ENCODE measurements around the gene TRIM47. TPM values are rescaled to one million over a fixed set of nuclear protein-coding genes. Genes with fewer than 3 reads are reported as not detected.

TRIM47 gene
- total and polyA plus RNA-seq, 2 of the 13 experiments (the other 11 are each of a cell fraction or from before 2014, with no cell fraction given), result 33.5 to 82.0 TPM

DNA sequence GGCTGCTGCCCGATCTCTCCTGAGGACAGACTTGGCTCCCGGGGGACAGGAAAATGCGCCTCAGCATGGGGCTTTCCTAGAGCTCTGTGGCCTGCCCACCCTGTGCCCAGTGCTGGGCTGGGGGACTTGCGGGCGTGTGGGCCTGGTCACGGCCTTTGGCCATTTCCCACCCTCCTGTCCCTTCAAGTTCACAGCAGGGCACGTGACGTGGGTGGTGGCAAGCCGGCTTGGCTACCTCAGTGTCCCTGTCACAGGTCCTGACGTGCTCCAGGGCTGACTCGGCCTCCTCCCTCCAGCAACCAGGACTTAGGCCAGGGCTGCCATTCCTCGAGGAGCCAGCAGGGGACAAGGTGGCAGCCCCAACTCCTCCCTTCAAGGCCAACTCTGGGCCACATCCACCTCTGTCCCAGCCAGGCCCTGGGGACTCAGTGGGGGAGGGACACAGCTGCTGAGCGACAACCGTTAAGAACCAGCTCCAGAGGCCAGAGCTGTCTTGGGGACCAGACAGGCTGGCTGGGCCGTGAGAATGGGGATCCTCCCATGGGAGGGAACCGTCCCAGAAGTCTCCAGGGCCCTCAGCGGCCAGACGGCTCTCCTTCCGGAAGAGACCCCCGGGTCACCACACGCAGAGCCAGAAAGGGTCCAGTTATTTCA lies 33.2 kb downstream of the TRIM47 start (continued):
- TF ChIP-seq, protein P1, sequence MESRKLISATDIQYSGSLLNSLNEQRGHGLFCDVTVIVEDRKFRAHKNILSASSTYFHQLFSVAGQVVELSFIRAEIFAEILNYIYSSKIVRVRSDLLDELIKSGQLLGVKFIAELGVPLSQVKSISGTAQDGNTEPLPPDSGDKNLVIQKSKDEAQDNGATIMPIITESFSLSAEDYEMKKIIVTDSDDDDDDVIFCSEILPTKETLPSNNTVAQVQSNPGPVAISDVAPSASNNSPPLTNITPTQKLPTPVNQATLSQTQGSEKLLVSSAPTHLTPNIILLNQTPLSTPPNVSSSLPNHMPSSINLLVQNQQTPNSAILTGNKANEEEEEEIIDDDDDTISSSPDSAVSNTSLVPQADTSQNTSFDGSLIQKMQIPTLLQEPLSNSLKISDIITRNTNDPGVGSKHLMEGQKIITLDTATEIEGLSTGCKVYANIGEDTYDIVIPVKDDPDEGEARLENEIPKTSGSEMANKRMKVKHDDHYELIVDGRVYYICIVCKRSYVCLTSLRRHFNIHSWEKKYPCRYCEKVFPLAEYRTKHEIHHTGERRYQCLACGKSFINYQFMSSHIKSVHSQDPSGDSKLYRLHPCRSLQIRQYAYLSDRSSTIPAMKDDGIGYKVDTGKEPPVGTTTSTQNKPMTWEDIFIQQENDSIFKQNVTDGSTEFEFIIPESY (CRISPR knock-in tag; IDR thresholded peaks at IDR 0.05), result peak; percentile 83
- TF ChIP-seq, protein P2, sequence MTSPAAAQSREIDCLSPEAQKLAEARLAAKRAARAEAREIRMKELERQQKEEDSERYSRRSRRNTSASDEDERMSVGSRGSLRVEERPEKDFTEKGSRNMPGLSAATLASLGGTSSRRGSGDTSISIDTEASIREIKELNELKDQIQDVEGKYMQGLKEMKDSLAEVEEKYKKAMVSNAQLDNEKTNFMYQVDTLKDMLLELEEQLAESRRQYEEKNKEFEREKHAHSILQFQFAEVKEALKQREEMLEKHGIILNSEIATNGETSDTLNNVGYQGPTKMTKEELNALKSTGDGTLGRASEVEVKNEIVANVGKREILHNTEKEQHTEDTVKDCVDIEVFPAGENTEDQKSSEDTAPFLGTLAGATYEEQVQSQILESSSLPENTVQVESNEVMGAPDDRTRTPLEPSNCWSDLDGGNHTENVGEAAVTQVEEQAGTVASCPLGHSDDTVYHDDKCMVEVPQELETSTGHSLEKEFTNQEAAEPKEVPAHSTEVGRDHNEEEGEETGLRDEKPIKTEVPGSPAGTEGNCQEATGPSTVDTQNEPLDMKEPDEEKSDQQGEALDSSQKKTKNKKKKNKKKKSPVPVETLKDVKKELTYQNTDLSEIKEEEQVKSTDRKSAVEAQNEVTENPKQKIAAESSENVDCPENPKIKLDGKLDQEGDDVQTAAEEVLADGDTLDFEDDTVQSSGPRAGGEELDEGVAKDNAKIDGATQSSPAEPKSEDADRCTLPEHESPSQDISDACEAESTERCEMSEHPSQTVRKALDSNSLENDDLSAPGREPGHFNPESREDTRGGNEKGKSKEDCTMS (CRISPR knock-in tag; conservative IDR thresholded peaks at IDR 0.05), result no peak
- TF ChIP-seq KDM3A (CRISPR knock-in tag; IDR thresholded peaks at IDR 0.05; ENCODE audit: low read depth) (peak; percentile 79; the same call in 1 of the 2 replicates), JUN (CRISPR knock-in tag; IDR thresholded peaks at IDR 0.05) (0 out of 2 replicates have a peak, but pooled peaks have one; percentile 0), KDM6A (CRISPR knock-in tag; IDR thresholded peaks at IDR 0.05; ENCODE audit: low read depth) (no peak), ZNF180 (CRISPR knock-in tag; IDR thresholded peaks at IDR 0.05; ENCODE audit: borderline replicate concordance, low read depth) (no peak), ZNF773 (CRISPR knock-in tag; IDR thresholded peaks at IDR 0.05; ENCODE audit: borderline replicate concordance) (no peak), CBX1 (IDR thresholded peaks at IDR 0.05; ENCODE audit: low read depth) (peak; percentile 91), PAX8 (CRISPR knock-in tag; IDR thresholded peaks at IDR 0.05; ENCODE audit: borderline replicate concordance) (no peak)
- TF ChIP-seq, protein P3, sequence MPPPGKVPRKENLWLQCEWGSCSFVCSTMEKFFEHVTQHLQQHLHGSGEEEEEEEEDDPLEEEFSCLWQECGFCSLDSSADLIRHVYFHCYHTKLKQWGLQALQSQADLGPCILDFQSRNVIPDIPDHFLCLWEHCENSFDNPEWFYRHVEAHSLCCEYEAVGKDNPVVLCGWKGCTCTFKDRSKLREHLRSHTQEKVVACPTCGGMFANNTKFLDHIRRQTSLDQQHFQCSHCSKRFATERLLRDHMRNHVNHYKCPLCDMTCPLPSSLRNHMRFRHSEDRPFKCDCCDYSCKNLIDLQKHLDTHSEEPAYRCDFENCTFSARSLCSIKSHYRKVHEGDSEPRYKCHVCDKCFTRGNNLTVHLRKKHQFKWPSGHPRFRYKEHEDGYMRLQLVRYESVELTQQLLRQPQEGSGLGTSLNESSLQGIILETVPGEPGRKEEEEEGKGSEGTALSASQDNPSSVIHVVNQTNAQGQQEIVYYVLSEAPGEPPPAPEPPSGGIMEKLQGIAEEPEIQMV (CRISPR knock-in tag; IDR thresholded peaks at IDR 0.05; ENCODE audit: low read depth), result no peak; the same call in 1 of the 2 replicates
- TF ChIP-seq, protein P4, sequence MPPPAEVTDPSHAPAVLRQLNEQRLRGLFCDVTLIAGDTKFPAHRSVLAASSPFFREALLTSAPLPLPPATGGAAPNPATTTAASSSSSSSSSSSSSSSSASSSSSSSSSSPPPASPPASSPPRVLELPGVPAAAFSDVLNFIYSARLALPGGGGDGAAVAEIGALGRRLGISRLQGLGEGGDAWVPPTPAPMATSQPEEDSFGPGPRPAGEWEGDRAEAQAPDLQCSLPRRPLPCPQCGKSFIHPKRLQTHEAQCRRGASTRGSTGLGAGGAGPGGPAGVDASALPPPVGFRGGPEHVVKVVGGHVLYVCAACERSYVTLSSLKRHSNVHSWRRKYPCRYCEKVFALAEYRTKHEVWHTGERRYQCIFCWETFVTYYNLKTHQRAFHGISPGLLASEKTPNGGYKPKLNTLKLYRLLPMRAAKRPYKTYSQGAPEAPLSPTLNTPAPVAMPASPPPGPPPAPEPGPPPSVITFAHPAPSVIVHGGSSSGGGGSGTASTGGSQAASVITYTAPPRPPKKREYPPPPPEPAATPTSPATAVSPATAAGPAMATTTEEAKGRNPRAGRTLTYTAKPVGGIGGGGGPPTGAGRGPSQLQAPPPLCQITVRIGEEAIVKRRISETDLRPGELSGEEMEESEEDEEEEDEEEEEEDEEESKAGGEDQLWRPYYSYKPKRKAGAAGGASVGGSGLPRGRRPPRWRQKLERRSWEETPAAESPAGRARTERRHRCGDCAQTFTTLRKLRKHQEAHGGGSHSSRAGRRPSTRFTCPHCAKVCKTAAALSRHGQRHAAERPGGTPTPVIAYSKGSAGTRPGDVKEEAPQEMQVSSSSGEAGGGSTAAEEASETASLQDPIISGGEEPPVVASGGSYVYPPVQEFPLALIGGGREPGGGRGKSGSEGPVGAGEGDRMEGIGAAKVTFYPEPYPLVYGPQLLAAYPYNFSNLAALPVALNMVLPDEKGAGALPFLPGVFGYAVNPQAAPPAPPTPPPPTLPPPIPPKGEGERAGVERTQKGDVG (CRISPR knock-in tag; IDR thresholded peaks at IDR 0.05; ENCODE audit: borderline replicate concordance), result 0 out of 2 replicates have a peak, but pooled peaks have one; percentile 48
- TF ChIP-seq, protein P5, sequence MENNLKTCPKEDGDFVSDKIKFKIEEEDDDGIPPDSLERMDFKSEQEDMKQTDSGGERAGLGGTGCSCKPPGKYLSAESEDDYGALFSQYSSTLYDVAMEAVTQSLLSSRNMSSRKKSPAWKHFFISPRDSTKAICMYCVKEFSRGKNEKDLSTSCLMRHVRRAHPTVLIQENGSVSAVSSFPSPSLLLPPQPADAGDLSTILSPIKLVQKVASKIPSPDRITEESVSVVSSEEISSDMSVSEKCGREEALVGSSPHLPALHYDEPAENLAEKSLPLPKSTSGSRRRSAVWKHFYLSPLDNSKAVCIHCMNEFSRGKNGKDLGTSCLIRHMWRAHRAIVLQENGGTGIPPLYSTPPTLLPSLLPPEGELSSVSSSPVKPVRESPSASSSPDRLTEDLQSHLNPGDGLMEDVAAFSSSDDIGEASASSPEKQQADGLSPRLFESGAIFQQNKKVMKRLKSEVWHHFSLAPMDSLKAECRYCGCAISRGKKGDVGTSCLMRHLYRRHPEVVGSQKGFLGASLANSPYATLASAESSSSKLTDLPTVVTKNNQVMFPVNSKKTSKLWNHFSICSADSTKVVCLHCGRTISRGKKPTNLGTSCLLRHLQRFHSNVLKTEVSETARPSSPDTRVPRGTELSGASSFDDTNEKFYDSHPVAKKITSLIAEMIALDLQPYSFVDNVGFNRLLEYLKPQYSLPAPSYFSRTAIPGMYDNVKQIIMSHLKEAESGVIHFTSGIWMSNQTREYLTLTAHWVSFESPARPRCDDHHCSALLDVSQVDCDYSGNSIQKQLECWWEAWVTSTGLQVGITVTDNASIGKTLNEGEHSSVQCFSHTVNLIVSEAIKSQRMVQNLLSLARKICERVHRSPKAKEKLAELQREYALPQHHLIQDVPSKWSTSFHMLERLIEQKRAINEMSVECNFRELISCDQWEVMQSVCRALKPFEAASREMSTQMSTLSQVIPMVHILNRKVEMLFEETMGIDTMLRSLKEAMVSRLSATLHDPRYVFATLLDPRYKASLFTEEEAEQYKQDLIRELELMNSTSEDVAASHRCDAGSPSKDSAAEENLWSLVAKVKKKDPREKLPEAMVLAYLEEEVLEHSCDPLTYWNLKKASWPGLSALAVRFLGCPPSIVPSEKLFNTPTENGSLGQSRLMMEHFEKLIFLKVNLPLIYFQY (CRISPR knock-in tag; IDR thresholded peaks at IDR 0.05; ENCODE audit: borderline replicate concordance), result 0 out of 2 replicates have a peak, but pooled peaks have one; percentile 36
- TF ChIP-seq, protein P6, sequence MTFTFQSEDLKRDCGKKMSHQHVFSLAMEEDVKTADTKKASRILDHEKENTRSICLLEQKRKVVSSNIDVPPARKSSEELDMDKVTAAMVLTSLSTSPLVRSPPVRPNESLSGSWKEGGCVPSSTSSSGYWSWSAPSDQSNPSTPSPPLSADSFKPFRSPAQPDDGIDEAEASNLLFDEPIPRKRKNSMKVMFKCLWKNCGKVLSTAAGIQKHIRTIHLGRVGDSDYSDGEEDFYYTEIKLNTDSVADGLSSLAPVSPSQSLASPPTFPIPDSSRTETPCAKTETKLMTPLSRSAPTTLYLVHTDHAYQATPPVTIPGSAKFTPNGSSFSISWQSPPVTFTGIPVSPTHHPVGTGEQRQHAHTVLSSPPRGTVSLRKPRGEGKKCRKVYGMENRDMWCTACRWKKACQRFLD (CRISPR knock-in tag; IDR thresholded peaks at IDR 0.05; ENCODE audit: borderline replicate concordance), result no peak

Data from HepG2 (cell line).